Astrocyte (in vitro differentiated cells and primary cell): Measurements from ENCODE around the gene CHPT1. TPM values are rescaled to one million over a fixed set of nuclear protein-coding genes. Genes with fewer than 3 reads are reported as not detected.
"Not testable (repeated sequence)": the region's sequence is repeated elsewhere in the genome, so short reads cannot be mapped to it uniquely, and the experiment has no call there.

Source experiments
- DNase-seq: peaks from one replicate; pipeline ENCODE4 v3.0.0-alpha.2; 2010; ENCODE audit warnings: low read depth
- FAIRE-seq: peaks from 2 replicates; lab custom pipeline; 2011; peaks lifted over from hg19 to GRCh38; lab: Jason Lieb, UNC
- H2AFZ ChIP-seq: 2 replicates; pipeline ENCODE4 v1.6.0; 2012; ENCODE audit warnings: low read depth, low read length, inconsistent platforms
- H3K27ac ChIP-seq: 2 replicates; pipeline ENCODE4 v1.5.1; 2011; ENCODE audit warnings: low read depth, low read length, inconsistent platforms
- H3K27me3 ChIP-seq: 2 replicates; pipeline ENCODE4 v1.6.0; 2011; ENCODE audit warnings: low read length, inconsistent platforms; ENCODE audit not compliant: insufficient read depth
- H3K36me3 ChIP-seq: 2 replicates; pipeline ENCODE4 v1.5.1; 2011; ENCODE audit warnings: low read length, inconsistent platforms; ENCODE audit not compliant: insufficient read depth
- H3K4me1 ChIP-seq: 2 replicates; pipeline ENCODE4 v1.5.1; 2011; ENCODE audit warnings: low read length, inconsistent platforms; ENCODE audit not compliant: insufficient read depth
- H3K4me2 ChIP-seq: 2 replicates; pipeline ENCODE4 v1.6.0; 2012; ENCODE audit warnings: low read length, inconsistent platforms
- H3K4me3 ChIP-seq: 2 replicates; pipeline ENCODE4 v1.5.1; 2011; ENCODE audit warnings: low read depth, mild to moderate bottlenecking, low read length, inconsistent platforms; ENCODE audit not compliant: insufficient read depth
- H3K79me2 ChIP-seq: 2 replicates; pipeline ENCODE4 v1.6.0; 2012; ENCODE audit warnings: mild to moderate bottlenecking, low read length, inconsistent platforms; ENCODE audit not compliant: insufficient read depth
- H3K9ac ChIP-seq: 2 replicates; pipeline ENCODE4 v1.6.0; 2012; ENCODE audit warnings: mild to moderate bottlenecking, low read length, inconsistent platforms
- H3K9me3 ChIP-seq: 2 replicates; pipeline ENCODE4 v1.5.1; 2012; ENCODE audit warnings: low read depth, mild to moderate bottlenecking, low read length, inconsistent platforms; ENCODE audit not compliant: insufficient read depth
- H4K20me1 ChIP-seq: 2 replicates; pipeline ENCODE4 v1.6.0; 2012; ENCODE audit warnings: low read length, inconsistent platforms; ENCODE audit not compliant: insufficient read depth
- H3K27ac Mint-ChIP-seq: one replicate; pipeline ENCODE4 v1.8.0; 2021; ENCODE audit warnings: mild to moderate bottlenecking, mixed read lengths; ENCODE audit not compliant: unreplicated experiment
- H3K27me3 Mint-ChIP-seq: one replicate; pipeline ENCODE4 v1.8.0; 2021; ENCODE audit warnings: low read depth, mixed read lengths; ENCODE audit not compliant: unreplicated experiment
- H3K36me3 Mint-ChIP-seq: one replicate; pipeline ENCODE4 v1.8.0; 2021; ENCODE audit warnings: low read depth, mixed read lengths; ENCODE audit not compliant: unreplicated experiment
- H3K4me1 Mint-ChIP-seq: one replicate; pipeline ENCODE4 v1.8.0; 2021; ENCODE audit warnings: low read depth, mixed read lengths; ENCODE audit not compliant: unreplicated experiment
- H3K4me3 Mint-ChIP-seq: one replicate; pipeline ENCODE4 v1.8.0; 2021; ENCODE audit warnings: mild to moderate bottlenecking, moderate library complexity, mixed read lengths; ENCODE audit not compliant: unreplicated experiment
- H3K9me3 Mint-ChIP-seq: one replicate; pipeline ENCODE4 v1.8.0; 2021; ENCODE audit warnings: mild to moderate bottlenecking, mixed read lengths; ENCODE audit not compliant: unreplicated experiment
- EZH2 ChIP-seq: IDR thresholded peaks from 2 replicates; pipeline ENCODE4 v1.6.1; 2012; ENCODE audit warnings: mild to moderate bottlenecking, low read length, inconsistent platforms; ENCODE audit not compliant: insufficient read depth
- total RNA-seq: library from RNA; stranded (reverse); gene quantifications from 2 replicates; pipeline ENCODE4 v1.2.1, GENCODE V29; 2021
- TF ChIP-seq, protein P1 (sequence below): IDR thresholded peaks from 2 replicates; pipeline ENCODE4 v1.5.1; 2011; ENCODE audit warnings: low read depth, mild to moderate bottlenecking, inconsistent platforms, low read length, moderate library complexity; ENCODE audit not compliant: insufficient read depth

CHPT1 gene
- total RNA-seq, 1 donor from 2014 or later, result 22.2 TPM

DNA sequence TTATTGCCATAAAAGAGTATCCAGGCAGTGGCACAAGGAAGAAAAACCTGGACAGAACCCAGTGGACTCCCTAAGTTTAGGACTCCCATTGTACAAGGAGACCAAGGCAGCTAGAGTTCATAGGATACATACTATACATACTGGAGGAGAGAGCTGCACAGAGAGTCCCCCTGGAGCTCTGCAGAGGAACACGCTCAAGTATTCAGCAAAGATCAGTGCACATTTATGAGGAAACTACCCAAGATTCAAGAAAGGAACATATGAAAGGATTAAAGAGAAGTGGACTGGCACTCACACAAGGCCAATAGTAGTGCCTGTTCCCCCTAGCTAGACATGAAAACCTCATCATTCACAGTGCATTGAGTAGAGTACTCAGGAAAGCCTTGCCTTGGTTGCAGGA is 43.0 kb upstream of the CHPT1 start:
- Histone ChIP-seq H3K4me1 (no peaks in the 10 kb centered on the region), H3K27me3 (no peaks in the 10 kb centered on the region), H4K20me1 (no peaks in the 10 kb centered on the region), H3K9me3 (no peaks in the 10 kb centered on the region), H2AFZ (no peak overlapping the region), H3K27ac (no peak overlapping the region), H3K9ac (no peak overlapping the region), H3K79me2 (no peaks in the 10 kb centered on the region), H3K4me2 (no peak overlapping the region), H3K4me3 (no peak overlapping the region), H3K36me3 (no peaks in the 10 kb centered on the region)
- no peak for TF ChIP-seq EZH2
- TF ChIP-seq, protein P1, sequence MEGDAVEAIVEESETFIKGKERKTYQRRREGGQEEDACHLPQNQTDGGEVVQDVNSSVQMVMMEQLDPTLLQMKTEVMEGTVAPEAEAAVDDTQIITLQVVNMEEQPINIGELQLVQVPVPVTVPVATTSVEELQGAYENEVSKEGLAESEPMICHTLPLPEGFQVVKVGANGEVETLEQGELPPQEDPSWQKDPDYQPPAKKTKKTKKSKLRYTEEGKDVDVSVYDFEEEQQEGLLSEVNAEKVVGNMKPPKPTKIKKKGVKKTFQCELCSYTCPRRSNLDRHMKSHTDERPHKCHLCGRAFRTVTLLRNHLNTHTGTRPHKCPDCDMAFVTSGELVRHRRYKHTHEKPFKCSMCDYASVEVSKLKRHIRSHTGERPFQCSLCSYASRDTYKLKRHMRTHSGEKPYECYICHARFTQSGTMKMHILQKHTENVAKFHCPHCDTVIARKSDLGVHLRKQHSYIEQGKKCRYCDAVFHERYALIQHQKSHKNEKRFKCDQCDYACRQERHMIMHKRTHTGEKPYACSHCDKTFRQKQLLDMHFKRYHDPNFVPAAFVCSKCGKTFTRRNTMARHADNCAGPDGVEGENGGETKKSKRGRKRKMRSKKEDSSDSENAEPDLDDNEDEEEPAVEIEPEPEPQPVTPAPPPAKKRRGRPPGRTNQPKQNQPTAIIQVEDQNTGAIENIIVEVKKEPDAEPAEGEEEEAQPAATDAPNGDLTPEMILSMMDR, result no peak
- H3K27me3 Mint-ChIP-seq, result no peaks in the 10 kb centered on the region
- no peak for FAIRE-seq
- no peak overlapping the region for H3K27ac Mint-ChIP-seq
- DNase-seq, result no peak
- no peaks in the 10 kb centered on the region for H3K4me1 Mint-ChIP-seq
- no peaks in the 10 kb centered on the region for H3K9me3 Mint-ChIP-seq
- no peak overlapping the region for H3K4me3 Mint-ChIP-seq
- H3K36me3 Mint-ChIP-seq, result no peaks in the 10 kb centered on the region

DNA sequence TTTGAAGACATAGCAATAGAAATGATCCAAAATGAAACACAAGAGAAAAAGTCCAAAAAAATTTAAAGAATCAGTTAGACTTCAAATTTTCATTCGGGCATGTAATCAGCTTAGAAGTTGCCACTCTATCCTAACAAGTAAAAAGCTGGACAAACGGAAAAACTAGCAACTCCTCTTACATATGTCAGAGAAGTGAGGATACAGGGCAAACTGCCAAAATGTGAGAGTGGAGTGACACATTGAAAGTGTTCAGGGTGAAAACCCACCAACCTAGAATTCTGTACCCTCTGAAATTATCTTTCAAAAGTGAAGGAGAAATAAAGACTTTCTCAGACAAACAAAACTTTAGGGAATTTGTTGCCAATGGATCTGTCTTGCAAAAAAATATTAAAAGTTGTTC is 42.0 kb upstream of the CHPT1 start:
- no peaks in the 10 kb centered on the region for H3K27me3 ChIP-seq
- no peak overlapping the region for H3K4me2 ChIP-seq
- no peaks in the 10 kb centered on the region for H3K4me1 Mint-ChIP-seq
- H3K36me3 Mint-ChIP-seq, result no peaks in the 10 kb centered on the region
- TF ChIP-seq, protein P1, result no peak
- no peak for TF ChIP-seq EZH2
- H3K4me1 ChIP-seq, result no peaks in the 10 kb centered on the region
- DNase-seq (no peak), FAIRE-seq (no peak)
- H3K36me3 ChIP-seq, result no peaks in the 10 kb centered on the region
- no peak overlapping the region for H3K9ac ChIP-seq
- H3K27ac Mint-ChIP-seq, result no peak overlapping the region
- no peak overlapping the region for H2AFZ ChIP-seq
- no peaks in the 10 kb centered on the region for H3K27me3 Mint-ChIP-seq
- no peaks in the 10 kb centered on the region for H3K9me3 Mint-ChIP-seq
- H3K79me2 ChIP-seq, result no peaks in the 10 kb centered on the region
- H3K4me3 Mint-ChIP-seq, result no peak overlapping the region
- H3K4me3 ChIP-seq, result no peak overlapping the region
- H3K27ac ChIP-seq, result no peak overlapping the region
- no peaks in the 10 kb centered on the region for H4K20me1 ChIP-seq
- H3K9me3 ChIP-seq, result no peaks in the 10 kb centered on the region

DNA sequence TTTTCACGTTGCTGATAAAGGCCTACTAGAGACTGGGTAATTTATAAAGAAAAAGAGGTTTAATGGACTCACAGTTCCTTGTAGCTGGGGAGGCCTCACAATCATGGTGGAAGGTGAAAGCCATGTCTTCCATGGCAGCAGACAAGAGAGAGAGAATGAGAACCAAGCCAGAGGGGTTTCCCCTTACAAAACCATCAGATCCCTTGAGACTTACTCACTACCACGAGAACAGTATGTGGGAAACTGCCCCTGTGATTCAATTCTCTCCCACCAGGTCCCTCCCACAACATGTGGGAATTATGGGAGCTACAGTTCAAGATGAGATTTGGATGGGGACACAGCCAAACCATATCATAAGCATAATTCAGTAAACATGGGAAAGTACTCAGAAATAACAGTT is 36.8 kb upstream of the CHPT1 start:
- H3K79me2 ChIP-seq, H3K4me1 ChIP-seq, H3K27ac ChIP-seq, DNase-seq, H3K4me3 Mint-ChIP-seq, H3K4me1 Mint-ChIP-seq, H3K27ac Mint-ChIP-seq, H4K20me1 ChIP-seq, H2AFZ ChIP-seq, H3K9ac ChIP-seq, FAIRE-seq, H3K36me3 ChIP-seq, H3K36me3 Mint-ChIP-seq, H3K27me3 Mint-ChIP-seq, H3K4me2 ChIP-seq, H3K9me3 ChIP-seq, H3K9me3 Mint-ChIP-seq, H3K4me3 ChIP-seq, H3K27me3 ChIP-seq: not testable (repeated sequence)
